Activated CD4-positive, alpha-beta T cell treated with anti-CD3 and anti-CD28 coated beads for 36 hours (primary cell): ENCODE measurements around the gene NEURL3. TPM values are rescaled to one million over a fixed set of nuclear protein-coding genes. Genes with fewer than 3 reads are reported as not detected.

Experiments
- ATAC-seq: fragments of 200-7000 bp; cut with Tn5 transposase; one replicate; pipeline ENCODE4 v1.10.0; 2021; ENCODE audit warnings: mild to moderate bottlenecking, moderate library complexity
- CTCF ChIA-PET: fragments of 350-600 bp; sonication (Branson Sonifier 250); formaldehyde crosslinking; loops from one replicate; lab custom pipeline; 2021; ENCODE audit warnings: antibody characterized with exemption; lab: Charles Lee
- POLR2A ChIA-PET: fragments of 350-600 bp; sonication (Branson Sonifier 250); formaldehyde crosslinking; loops from one replicate; lab custom pipeline; 2021; ENCODE audit warnings: antibody characterized with exemption, inconsistent platforms; lab: Charles Lee
- DNase-seq: peaks from one replicate; pipeline ENCODE4 v3.0.0-alpha.2; 2020
- H3K27ac Mint-ChIP-seq: one replicate; pipeline ENCODE4 v1.8.0; 2021; ENCODE audit warnings: mixed read lengths
- H3K27me3 Mint-ChIP-seq: one replicate; pipeline ENCODE4 v1.8.0; 2021; ENCODE audit warnings: mixed read lengths
- H3K36me3 Mint-ChIP-seq: one replicate; pipeline ENCODE4 v1.8.0; 2021; ENCODE audit warnings: low read depth, mixed read lengths
- H3K4me1 Mint-ChIP-seq: one replicate; pipeline ENCODE4 v1.8.0; 2021; ENCODE audit warnings: mixed read lengths
- H3K4me3 Mint-ChIP-seq: one replicate; pipeline ENCODE4 v1.8.0; 2021; ENCODE audit warnings: mild to moderate bottlenecking, moderate library complexity, mixed read lengths
- H3K9me3 Mint-ChIP-seq: one replicate; pipeline ENCODE4 v1.8.0; 2021; ENCODE audit warnings: low read depth, mixed read lengths
- intact Hi-C, 2 experiments: fragments of 100-400 bp; cut with DNase I in 1 of 2; cut with micrococcal nuclease in 1 of 2; formaldehyde crosslinking; loops; one replicate each; pipeline versions ENCODE4 v1.14.2 to v1.15.1; 2022 to 2024; cut with DNase I, micrococcal nuclease
- total RNA-seq, 2 experiments: library from RNA; stranded (reverse); gene quantifications; one replicate each; pipeline ENCODE4 v1.2.3, GENCODE V29; 2021

NEURL3 gene
- total RNA-seq, 2 experiments from 2014 or later: 0.33 to 0.41 TPM

DNA sequence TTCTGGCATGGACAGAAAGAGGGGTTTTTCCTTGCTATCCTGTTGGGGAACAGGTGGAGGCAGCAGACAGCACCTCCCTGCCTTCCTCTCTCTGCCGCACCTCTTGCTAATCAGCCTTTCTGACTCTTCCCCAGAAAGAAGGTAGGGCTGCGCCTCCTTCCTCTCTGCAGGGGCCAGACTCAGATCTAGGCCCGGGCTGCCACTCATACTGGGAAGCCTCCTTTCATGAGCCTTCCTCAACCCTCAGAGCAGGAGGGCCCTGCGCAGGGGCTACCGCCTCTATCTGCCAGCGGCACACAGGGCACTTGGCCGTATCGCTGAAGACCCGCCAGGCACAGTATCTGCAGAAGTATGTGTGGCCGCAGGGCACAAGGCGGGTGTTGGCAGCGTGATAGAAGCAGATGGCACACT, 7.1 kb downstream of the NEURL3 start:
- peaks cover 5% of the 10 kb centered on the region for H3K9me3 Mint-ChIP-seq
- intact Hi-C loops: loop anchor here in 1 of 2 experiments (5.0 kb wide), 1 partner anchor 46 kb away; no protein-coding TSS in a partner anchor
- H3K27me3 Mint-ChIP-seq: no peaks in the 10 kb centered on the region
- peaks cover 22% of the 10 kb centered on the region for H3K4me1 Mint-ChIP-seq
- ATAC-seq (no peak), DNase-seq (no peak)
- no peak overlapping the region for H3K4me3 Mint-ChIP-seq
- CTCF ChIA-PET: no interaction called here
- POLR2A ChIA-PET: no interaction called here
- no peak overlapping the region for H3K27ac Mint-ChIP-seq
- H3K36me3 Mint-ChIP-seq: peaks cover 2% of the 10 kb centered on the region

DNA sequence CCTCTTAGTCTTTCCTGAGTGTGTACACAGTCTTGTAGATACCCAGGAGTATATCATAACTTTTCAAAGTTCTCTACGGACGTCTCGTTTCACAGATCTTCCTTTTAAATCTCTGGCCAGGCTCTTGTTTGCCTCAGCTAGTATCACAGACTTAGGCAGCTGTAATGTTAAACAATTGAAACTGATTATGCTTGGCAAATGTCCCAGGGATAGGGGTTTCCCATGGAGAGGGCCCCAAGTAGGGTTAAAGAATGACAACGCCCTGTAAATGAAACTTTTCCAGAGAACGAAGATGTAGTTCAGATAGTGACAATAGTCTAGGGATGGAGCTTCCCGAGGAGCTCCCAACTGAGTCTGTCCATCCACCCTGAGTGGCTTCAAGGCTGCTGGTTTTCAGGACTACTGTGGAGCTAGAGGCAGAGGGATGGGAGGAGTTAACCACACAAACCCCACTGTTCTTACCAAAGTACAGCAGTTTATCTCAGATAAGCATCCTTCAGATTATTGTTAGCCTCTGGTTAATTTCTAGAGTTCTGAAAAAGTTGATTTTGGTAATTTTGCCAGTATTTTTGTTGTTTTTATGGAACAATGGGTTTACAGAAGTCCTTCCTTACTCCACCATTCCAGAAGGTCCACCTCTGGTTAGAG, 9.1 kb downstream of the NEURL3 start:
- Mint-ChIP-seq H3K4me1 (peaks cover 21% of the 10 kb centered on the region), H3K9me3 (peaks cover 5% of the 10 kb centered on the region), H3K27me3 (no peaks in the 10 kb centered on the region), H3K27ac (no peak overlapping the region), H3K4me3 (no peak overlapping the region), H3K36me3 (peaks cover 2% of the 10 kb centered on the region)
- ATAC-seq (no peak), DNase-seq (no peak)
- intact Hi-C loops: loop anchor here in 1 of 2 experiments (5.0 kb wide), 1 partner anchor 44 kb away; no protein-coding TSS in a partner anchor
- ChIA-PET CTCF (interaction anchor here (0.7 to 3.2 kb wide), 5 partner anchors 8 to 152 kb away, joined by 3 to 12 read pairs (median 7); partner anchors contain the start of gene NEURL3), POLR2A (no interaction called here)

DNA sequence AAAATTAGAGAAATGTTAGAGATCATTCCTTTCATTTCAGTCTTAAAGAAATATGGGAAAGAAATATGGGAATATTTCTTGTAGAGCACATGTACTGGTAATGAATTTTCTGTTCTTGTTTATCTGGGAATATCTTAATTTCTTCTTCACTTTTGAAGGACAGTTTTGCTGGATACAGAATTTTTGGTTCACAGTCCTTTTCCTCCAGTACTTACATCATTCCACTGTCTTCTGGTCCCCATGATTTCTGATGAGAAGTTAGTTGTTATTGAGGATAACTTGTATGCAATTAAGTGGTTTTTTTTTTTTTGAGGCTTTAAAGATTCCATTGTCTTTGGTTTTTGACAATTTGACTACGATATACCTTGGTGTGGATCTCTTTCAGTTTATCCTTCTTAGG, 11.0 kb downstream of the NEURL3 start:
- no peak for ATAC-seq
- Mint-ChIP-seq H3K27me3 (no peaks in the 10 kb centered on the region), H3K27ac (no peak overlapping the region), H3K4me3 (no peak overlapping the region), H3K36me3 (peaks cover 2% of the 10 kb centered on the region), H3K9me3 (peaks cover 5% of the 10 kb centered on the region), H3K4me1 (peaks cover 29% of the 10 kb centered on the region)
- ChIA-PET POLR2A (no interaction called here), CTCF (interaction anchor here (0.7 to 3.2 kb wide), 4 partner anchors 9 to 97 kb away, joined by 3 to 12 read pairs (median 4); no protein-coding TSS in a partner anchor)
- intact Hi-C loops: no loop called here
- no peak for DNase-seq

DNA sequence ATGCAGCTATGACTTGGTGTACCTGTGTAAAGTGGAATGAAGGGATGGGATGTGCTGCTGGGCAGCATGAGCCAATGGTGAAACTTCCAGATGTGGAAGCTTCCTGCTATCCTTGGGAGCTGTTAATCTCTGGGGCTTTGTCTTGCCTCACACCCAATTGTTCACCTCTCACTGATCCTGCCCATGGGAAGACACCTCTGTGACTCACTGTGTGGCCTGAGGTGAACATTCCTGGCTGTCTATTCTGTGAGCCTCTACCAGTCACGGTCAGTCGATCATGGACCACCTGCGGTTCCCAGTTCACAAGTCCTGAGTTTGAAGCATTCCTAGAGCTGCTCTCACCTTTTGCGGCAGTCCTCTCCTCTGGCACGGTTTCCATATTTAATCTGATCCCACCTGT, 12.1 kb downstream of the NEURL3 start:
- Mint-ChIP-seq H3K4me1 (peaks cover 33% of the 10 kb centered on the region), H3K36me3 (peaks cover 2% of the 10 kb centered on the region), H3K27ac (no peak overlapping the region), H3K27me3 (no peaks in the 10 kb centered on the region), H3K4me3 (no peak overlapping the region), H3K9me3 (peaks cover 5% of the 10 kb centered on the region)
- ChIA-PET CTCF (interaction anchor here (0.7 to 3.5 kb wide), 5 partner anchors 10 to 62 kb away, joined by 3 to 12 read pairs (median 3); no protein-coding TSS in a partner anchor), POLR2A (no interaction called here)
- ATAC-seq (no peak), DNase-seq (no peak)
- intact Hi-C loops: no loop called here

DNA sequence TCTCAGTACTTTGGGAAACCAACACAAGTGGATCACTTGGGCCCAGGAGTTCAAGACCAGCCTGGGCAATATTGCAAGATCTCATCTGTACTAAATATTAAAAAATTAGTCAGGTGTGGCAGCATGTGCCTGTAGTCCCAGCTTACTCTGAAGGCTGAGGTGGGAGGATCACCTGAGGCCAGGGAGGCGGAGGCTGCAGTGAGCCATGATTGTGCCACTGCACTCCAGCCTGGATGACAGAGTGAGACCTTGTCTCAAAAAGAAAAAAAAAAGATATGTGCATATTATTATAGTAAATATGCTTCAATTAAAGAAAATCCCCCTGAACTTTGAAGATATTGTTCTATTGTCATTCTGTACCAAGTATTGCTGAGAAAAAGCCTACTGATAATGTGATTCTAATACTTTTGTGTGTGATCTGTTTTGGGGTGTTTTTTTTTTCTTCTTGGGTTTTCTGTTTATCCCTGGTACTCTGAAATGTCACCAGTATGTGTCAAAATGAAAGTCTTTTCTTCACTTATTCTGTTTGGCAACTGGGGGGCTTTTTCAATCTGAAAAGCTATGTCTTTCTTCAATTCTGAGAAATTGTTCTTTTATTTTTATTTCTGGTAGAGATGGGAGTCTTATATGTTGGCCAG, 13.2 kb downstream of the NEURL3 start:
- peak; percentile 36 for DNase-seq
- CTCF ChIA-PET: interaction anchor here (1.0 to 3.5 kb wide), 4 partner anchors 9 to 85 kb away, joined by 3 to 12 read pairs (median 4); no protein-coding TSS in a partner anchor
- H3K27me3 Mint-ChIP-seq: no peaks in the 10 kb centered on the region
- intact Hi-C loops: no loop called here
- no peak overlapping the region for H3K4me3 Mint-ChIP-seq
- H3K36me3 Mint-ChIP-seq: peaks cover 6% of the 10 kb centered on the region
- POLR2A ChIA-PET: no interaction called here
- peak; percentile 64 for ATAC-seq
- peaks cover 37% of the 10 kb centered on the region for H3K4me1 Mint-ChIP-seq
- H3K9me3 Mint-ChIP-seq: peaks cover 5% of the 10 kb centered on the region
- peak overlapping the region; percentile 80 for H3K27ac Mint-ChIP-seq

DNA sequence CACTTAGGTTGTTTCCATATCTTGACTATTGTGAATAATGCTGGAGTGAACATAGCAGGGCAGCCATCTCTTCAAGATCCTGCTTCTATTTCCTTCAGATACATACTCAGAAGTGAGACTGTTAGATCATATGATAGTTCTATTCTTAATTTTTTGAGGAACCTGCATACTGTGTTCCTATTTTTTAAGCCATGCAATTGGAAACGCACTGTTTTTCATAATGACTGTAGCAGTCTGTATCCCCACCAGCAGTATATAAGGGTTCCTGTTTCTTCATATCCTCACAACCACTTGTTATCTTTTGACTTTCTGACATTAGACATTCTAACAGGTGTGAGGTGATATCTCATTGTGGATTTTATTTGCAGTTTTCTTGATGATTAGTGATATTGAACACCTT, 15.5 kb downstream of the NEURL3 start:
- ChIA-PET CTCF (interaction anchor here (0.6 to 2.2 kb wide), 4 partner anchors 20 to 82 kb away, joined by 3 to 12 read pairs (median 6); no protein-coding TSS in a partner anchor), POLR2A (no interaction called here)
- DNase-seq (no peak), ATAC-seq (no peak)
- H3K9me3 Mint-ChIP-seq: peaks cover 1% of the 10 kb centered on the region
- H3K4me1 Mint-ChIP-seq: peaks cover 52% of the 10 kb centered on the region
- no peaks in the 10 kb centered on the region for H3K27me3 Mint-ChIP-seq
- no peak overlapping the region for H3K4me3 Mint-ChIP-seq
- H3K27ac Mint-ChIP-seq: no peak overlapping the region
- intact Hi-C loops: loop anchor here in 1 of 2 experiments (5.0 kb wide), 2 partner anchors 327 to 342 kb away; partner anchors contain the start of gene DUSP2
- peaks cover 7% of the 10 kb centered on the region for H3K36me3 Mint-ChIP-seq

DNA sequence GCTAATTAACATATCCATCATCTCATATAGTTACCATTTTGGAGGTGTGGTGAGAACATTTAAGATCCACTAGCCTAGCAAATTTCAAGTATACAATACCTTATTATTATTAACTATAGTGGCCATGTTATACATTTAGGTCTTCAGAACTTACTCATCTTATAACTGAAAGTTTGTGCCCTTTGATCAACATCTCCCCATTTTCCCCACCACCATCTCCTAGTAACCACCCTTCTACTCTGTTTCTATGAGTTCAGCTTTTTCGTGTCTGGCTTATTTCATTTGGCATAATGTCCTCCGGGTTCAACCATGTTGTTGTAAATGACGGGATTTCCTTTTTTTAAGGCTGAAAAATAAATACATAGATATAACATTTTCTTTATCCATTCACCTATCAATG, 15.9 kb downstream of the NEURL3 start:
- DNase-seq (no peak), ATAC-seq (no peak)
- Mint-ChIP-seq H3K36me3 (peaks cover 7% of the 10 kb centered on the region), H3K9me3 (peaks cover 1% of the 10 kb centered on the region), H3K27me3 (no peaks in the 10 kb centered on the region), H3K27ac (peak overlapping the region; percentile 29), H3K4me3 (no peak overlapping the region), H3K4me1 (peaks cover 56% of the 10 kb centered on the region)
- ChIA-PET CTCF (interaction anchor here (0.6 to 2.2 kb wide), 4 partner anchors 20 to 82 kb away, joined by 3 to 12 read pairs (median 6); no protein-coding TSS in a partner anchor), POLR2A (no interaction called here)
- intact Hi-C loops: loop anchor here in 1 of 2 experiments (5.0 kb wide), 2 partner anchors 327 to 342 kb away; partner anchors contain the start of gene DUSP2

DNA sequence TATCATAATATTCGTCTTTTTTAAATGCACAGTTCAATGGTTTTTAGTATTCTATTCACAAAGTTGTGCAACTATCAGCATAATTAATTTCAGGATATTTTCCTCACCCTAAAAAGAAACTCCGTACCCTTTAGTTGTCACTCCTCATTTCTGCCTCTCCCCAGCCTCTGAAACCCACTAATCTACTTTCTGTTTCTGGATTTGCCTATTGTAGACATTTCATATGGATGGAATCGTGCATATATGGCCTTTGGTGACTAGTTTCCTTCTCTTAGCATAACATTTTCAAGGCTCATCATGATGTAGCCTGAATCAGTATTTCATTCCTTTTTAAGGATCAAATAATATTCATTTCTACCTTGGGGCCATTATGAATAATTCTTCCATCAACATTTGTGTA, 18.5 kb downstream of the NEURL3 start:
- intact Hi-C loops: loop anchor here (1.0 to 5.0 kb wide), 9 partner anchors 22 to 339 kb away; partner anchors contain the start of genes CIAO1 (in 1 of the 2), DUSP2 (in 1 of the 2), NCAPH (in 1 of the 2) and SNRNP200 (in 1 of the 2)
- Mint-ChIP-seq H3K36me3 (peaks cover 7% of the 10 kb centered on the region), H3K4me3 (peak overlapping the region; percentile 90), H3K4me1 (peaks cover 49% of the 10 kb centered on the region), H3K27ac (peak overlapping the region; percentile 95), H3K27me3 (no peaks in the 10 kb centered on the region), H3K9me3 (no peaks in the 10 kb centered on the region)
- ChIA-PET CTCF (interaction anchor here (1.7 kb wide), 1 partner anchor 41 kb away, joined by 5 read pairs; no protein-coding TSS in a partner anchor), POLR2A (interaction anchor here (0.6 to 1.5 kb wide), 3 partner anchors 20 to 59 kb away, joined by 3 to 4 read pairs (median 3); no protein-coding TSS in a partner anchor)
- ATAC-seq (peak; percentile 13), DNase-seq (no peak)

DNA sequence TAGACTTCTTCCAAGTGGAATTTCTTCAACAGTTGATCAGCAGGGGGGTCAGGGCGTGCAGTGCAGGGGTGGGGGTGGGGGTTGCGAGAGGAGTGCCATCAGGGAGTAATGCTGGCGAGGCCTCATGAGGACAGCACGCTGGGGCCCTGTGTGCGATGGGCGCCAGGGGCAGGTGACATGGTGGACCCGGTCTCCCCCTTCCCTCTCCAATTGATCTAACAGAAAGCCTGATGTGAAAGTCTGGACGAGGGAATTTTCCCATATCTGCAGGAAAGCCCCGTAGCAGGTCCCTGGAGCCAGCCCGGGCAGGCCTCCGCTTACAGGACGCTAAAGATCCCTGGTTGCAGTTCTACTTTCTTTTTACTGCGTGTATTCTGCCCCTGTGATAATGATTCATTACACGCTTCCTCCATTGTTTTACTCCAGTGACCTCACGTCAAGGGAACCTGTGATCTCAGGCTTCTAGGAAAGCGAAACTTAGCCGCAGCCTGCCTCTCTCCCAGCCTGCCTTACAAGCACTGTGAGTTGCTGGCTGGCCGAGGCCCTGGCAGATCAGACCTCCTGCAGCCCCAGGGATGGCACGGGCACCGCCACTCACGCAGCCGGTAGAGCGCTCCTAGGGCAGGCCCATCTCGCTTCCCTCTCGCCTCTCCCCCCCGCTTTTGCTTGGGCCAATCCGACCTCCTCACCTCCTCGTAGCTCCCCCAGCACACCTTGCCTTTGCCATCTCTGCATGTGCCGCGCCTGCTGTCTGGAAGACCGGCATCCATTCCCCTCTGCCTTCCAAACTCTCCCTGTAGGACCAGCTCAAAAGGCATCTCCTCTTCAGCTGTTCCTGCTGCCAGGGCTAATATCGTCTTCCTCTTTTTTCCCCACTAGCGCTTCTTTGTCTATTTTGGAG, 19.2 kb downstream of the NEURL3 start:
- Mint-ChIP-seq H3K4me3 (peak overlapping the region; percentile 90), H3K36me3 (peaks cover 7% of the 10 kb centered on the region), H3K9me3 (no peaks in the 10 kb centered on the region), H3K27ac (peak overlapping the region; percentile 95), H3K27me3 (no peaks in the 10 kb centered on the region), H3K4me1 (peaks cover 48% of the 10 kb centered on the region)
- ChIA-PET POLR2A (interaction anchor here (1.0 kb wide), 1 partner anchor 58 kb away, joined by 3 read pairs; no protein-coding TSS in a partner anchor), CTCF (interaction anchor here (1.7 kb wide), 1 partner anchor 42 kb away, joined by 5 read pairs; no protein-coding TSS in a partner anchor)
- DNase-seq: peak; percentile 94
- intact Hi-C loops: loop anchor here (1.0 to 5.0 kb wide), 9 partner anchors 22 to 339 kb away; partner anchors contain the start of genes CIAO1 (in 1 of the 2), DUSP2 (in 1 of the 2), NCAPH (in 1 of the 2) and SNRNP200 (in 1 of the 2)
- ATAC-seq: peak; percentile 95

DNA sequence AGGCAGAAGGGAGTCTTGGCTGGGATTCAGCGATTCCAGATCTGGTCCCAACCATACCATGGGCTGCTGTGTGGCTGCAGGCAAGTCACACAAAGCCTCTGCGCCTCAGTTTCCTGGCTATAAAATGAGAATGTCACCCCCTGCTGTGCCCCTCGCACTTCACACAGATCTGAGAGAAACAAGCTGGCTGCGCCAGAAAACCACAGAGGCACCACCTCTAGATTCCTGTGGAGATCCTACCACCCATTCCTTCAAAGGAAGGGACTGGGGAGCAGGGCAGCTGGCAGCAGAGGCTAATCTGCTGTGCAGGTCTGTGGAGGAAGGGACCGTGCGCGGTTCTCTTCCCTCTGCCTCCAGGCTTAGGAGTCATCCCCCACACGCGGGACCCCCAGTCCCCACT, 19.8 kb downstream of the NEURL3 start:
- ChIA-PET CTCF (interaction anchor here (0.7 to 1.0 kb wide), 2 partner anchors 9 to 78 kb away, joined by 3 to 4 read pairs; no protein-coding TSS in a partner anchor), POLR2A (no interaction called here)
- intact Hi-C loops: loop anchor here in 1 of 2 experiments (5.0 kb wide), 2 partner anchors 323 to 338 kb away; partner anchors contain the start of gene DUSP2
- no peak for DNase-seq
- H3K9me3 Mint-ChIP-seq: no peaks in the 10 kb centered on the region
- H3K4me1 Mint-ChIP-seq: peaks cover 48% of the 10 kb centered on the region
- peak overlapping the region; percentile 90 for H3K4me3 Mint-ChIP-seq
- peaks cover 7% of the 10 kb centered on the region for H3K36me3 Mint-ChIP-seq
- no peaks in the 10 kb centered on the region for H3K27me3 Mint-ChIP-seq
- ATAC-seq: no peak
- H3K27ac Mint-ChIP-seq: peak overlapping the region; percentile 95
